ENCODE results near the gene TMEM209.
"Not testable (repeated sequence)": the region's sequence is repeated elsewhere in the genome, so short reads cannot be mapped to it uniquely, and the experiment has no call there.

Gene TMEM209

DNA sequence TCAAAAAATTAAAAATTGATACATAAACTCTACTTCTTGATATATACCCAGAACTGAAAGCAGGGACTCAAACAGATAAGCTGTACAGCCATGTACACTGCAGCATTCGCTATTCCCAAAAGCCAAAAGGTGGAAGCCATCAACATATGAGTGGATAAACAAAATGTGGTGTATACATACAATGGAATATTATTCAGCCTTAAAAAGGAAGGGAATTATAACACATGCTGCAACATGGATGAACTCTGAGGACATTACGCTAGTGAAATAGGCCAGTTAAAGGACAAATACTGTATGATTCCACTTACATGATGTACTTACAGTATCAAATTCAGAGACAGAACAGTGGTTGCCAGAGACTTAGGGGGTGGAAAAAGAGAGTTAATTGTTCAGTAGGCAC is 8.1 kb downstream of the TMEM209 start:
- TF ChIP-seq, protein P1, sequence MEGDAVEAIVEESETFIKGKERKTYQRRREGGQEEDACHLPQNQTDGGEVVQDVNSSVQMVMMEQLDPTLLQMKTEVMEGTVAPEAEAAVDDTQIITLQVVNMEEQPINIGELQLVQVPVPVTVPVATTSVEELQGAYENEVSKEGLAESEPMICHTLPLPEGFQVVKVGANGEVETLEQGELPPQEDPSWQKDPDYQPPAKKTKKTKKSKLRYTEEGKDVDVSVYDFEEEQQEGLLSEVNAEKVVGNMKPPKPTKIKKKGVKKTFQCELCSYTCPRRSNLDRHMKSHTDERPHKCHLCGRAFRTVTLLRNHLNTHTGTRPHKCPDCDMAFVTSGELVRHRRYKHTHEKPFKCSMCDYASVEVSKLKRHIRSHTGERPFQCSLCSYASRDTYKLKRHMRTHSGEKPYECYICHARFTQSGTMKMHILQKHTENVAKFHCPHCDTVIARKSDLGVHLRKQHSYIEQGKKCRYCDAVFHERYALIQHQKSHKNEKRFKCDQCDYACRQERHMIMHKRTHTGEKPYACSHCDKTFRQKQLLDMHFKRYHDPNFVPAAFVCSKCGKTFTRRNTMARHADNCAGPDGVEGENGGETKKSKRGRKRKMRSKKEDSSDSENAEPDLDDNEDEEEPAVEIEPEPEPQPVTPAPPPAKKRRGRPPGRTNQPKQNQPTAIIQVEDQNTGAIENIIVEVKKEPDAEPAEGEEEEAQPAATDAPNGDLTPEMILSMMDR (IDR thresholded peaks at IDR 0.05; ENCODE audit: low read depth, low read length, missing control alignments) = no peak
- no peak overlapping the region for H3K4me3 ChIP-seq (replicated peaks; ENCODE audit: low read depth, low read length)
- no peak for DNase-seq (ENCODE audit: extremely low read depth, low read depth)

DNA sequence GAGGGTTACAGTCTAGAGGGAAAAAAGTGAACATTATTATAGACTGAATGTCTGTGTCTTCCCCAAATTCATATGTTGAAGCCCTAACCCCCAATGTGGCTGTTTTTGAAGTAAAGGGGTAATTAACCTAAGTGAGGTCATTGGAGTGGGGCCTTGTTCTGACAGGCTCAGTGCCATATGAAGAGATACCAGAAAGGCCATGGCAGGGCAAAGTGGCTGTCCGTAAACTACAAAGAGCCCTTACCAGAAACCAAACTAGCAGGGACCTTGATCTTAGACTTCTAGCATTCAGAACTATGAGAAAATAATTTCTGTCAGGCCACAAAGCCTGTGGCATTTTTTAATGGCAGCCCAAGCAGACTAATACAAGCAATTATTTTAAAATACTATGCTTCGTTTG is 8.7 kb downstream of the TMEM209 start:
- TF ChIP-seq, protein P1 (IDR thresholded peaks at IDR 0.05; ENCODE audit: low read depth, low read length, missing control alignments) = no peak

DNA sequence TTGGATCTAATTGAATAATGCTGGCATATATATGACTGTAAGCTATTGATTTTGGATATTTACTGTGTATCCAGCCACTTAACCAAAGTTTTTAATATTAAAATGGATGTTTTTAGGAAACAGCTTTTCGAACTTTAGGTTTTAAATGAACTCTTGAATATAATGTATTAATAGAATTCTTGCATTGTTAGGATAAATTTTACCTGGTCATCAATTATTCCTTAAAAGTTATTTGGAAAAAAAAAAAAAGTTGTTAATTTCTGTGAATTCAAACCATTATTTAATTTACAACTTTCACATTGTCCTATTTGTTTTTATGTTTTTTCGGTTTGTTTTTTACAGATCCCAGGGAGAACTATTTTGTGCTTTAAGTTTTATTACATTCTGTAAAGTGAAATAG is 9.8 kb downstream of the TMEM209 start:
- TF ChIP-seq, protein P1 (IDR thresholded peaks at IDR 0.05; ENCODE audit: low read depth, low read length, missing control alignments) = no peak
- DNase-seq (ENCODE audit: extremely low read depth, low read depth) = no peak
- H3K4me3 ChIP-seq (replicated peaks; ENCODE audit: low read depth, low read length) = no peak overlapping the region

More for the DNA sequence above, 8.7 kb downstream of the TMEM209 start:
- H3K4me3 ChIP-seq (replicated peaks; ENCODE audit: low read depth, low read length) = no peak overlapping the region
- no peak for DNase-seq (ENCODE audit: extremely low read depth, low read depth)

DNA sequence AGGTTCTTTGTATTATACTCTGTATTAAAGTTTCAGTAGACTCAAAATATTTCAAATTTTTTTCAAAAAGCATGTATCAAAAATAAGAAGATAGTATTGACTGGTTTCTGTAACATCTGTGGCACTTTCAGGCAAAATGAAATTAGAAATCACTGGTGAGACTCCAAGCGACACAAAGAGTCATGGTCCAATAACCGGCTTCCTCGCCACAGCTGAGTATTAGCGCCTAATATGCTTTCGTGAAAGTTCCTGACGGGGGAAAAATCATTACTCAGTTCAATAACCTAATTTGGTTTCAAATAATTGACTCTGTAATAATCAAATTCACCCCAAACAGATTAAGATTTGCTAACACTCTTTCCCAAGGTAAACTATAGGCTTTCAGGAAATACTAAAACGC is 13.4 kb downstream of the TMEM209 start:
- H3K4me3 ChIP-seq (replicated peaks; ENCODE audit: low read depth, low read length) = no peak overlapping the region
- TF ChIP-seq, protein P1 (IDR thresholded peaks at IDR 0.05; ENCODE audit: low read depth, low read length, missing control alignments) = no peak
- DNase-seq (ENCODE audit: extremely low read depth, low read depth) = no peak

DNA sequence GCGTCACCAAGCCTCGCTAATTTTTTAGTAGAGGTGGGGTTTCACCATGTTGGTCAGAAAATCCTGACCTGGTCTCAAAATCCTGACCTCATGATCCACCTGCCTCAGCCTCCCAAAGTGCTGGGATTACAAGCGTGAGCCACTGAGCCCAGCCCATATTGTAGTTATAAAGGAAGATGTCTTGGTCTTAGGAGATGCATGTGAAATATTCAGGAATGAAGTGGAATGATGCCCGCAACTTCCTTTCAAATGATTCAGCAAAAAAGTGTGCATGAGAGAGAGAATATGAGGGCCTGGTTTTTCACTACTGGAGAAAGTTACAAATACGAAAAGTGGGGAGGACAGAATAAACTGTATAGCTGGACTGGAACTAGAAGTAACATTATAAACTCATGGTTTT is 15.9 kb downstream of the TMEM209 start:
- DNase-seq (ENCODE audit: extremely low read depth, low read depth) = no peak
- TF ChIP-seq, protein P1 (IDR thresholded peaks at IDR 0.05; ENCODE audit: low read depth, low read length, missing control alignments) = no peak
- H3K4me3 ChIP-seq (replicated peaks; ENCODE audit: low read depth, low read length) = no peak overlapping the region

DNA sequence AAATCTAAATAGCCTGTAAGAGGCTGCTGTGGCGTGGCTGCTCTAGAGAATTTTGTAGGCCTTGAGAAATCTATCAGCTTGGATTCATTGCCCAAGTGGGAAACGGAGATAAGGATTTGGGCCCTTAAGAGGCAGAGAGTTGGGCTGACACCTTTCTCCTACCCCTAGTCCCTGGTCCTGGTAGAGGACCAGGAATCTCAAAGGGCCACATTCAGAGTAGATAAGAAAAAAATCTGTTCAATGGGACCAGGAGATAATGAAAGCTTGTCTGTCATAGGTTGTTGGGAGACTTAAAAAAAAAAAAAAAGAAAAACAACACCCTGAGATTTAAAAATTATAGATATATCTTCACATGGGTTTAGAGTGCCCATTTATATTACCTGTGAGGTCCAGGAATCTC is 17.8 kb downstream of the TMEM209 start:
- DNase-seq (ENCODE audit: extremely low read depth, low read depth) = no peak
- H3K4me3 ChIP-seq (replicated peaks; ENCODE audit: low read depth, low read length) = no peak overlapping the region
- TF ChIP-seq, protein P1 (IDR thresholded peaks at IDR 0.05; ENCODE audit: low read depth, low read length, missing control alignments) = no peak

DNA sequence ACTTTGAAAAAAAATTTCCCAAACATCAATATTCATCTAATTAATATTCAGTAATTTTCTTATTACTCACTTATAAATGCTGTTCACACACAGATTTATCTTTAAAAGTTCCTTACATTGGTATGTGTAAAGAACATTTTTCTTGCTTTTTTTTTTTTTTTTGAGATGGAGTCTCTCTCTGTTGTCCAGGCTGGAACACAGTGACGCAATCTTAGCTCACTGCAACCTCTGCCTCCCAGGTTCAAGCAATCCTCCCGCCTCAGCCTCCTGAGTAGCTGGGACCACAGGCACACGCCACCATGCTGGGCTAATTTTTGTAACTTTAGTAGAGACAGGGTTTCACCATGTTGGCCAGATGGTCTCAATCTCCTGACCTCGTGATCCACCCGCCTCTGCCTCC is 20.9 kb downstream of the TMEM209 start:
- not testable (repeated sequence) for DNase-seq (ENCODE audit: extremely low read depth, low read depth); H3K4me3 ChIP-seq (replicated peaks; ENCODE audit: low read depth, low read length)
